D721Med (cell line): ENCODE data around the gene TIGD6.
"Not testable (repeated sequence)": the region's sequence is repeated elsewhere in the genome, so short reads cannot be mapped to it uniquely, and the experiment has no call there.

Source experiments
- DNase-seq: peaks from one replicate; pipeline ENCODE4 v3.0.0; 2011; ENCODE audit warnings: low spot score; ENCODE audit not compliant: insufficient read length
- FAIRE-seq: peaks from 2 replicates; lab custom pipeline; 2011; peaks lifted over from hg19 to GRCh38; lab: Jason Lieb, UNC
- CTCF ChIP-seq: IDR thresholded peaks from 2 replicates; pipeline ENCODE4 v1.5.1; 2012; ENCODE audit warnings: mild to moderate bottlenecking, control low read depth; ENCODE audit not compliant: insufficient read depth; ENCODE audit errors: missing control alignments

TIGD6 gene

GRCh38 chr5:149953436-149954121 lies 46.9 kb downstream of the TIGD6 start:
- DNase-seq (no peak), FAIRE-seq (no peak)
- no peak for TF ChIP-seq CTCF

GRCh38 chr5:149951138-149951749 lies 49.2 kb downstream of the TIGD6 start:
- no peak for FAIRE-seq
- DNase-seq, result no peak
- TF ChIP-seq CTCF, result no peak

- TF ChIP-seq CTCF, result no peak
- DNase-seq (no peak), FAIRE-seq (no peak)
Measured at GRCh38 chr5:149948993-149949392, 51.5 kb downstream of the TIGD6 start.

GRCh38 chr5:149946118-149946517 lies 54.3 kb downstream of the TIGD6 start:
- no peak for TF ChIP-seq CTCF
- no peak for FAIRE-seq
- no peak for DNase-seq

- TF ChIP-seq CTCF, result no peak
- peak; percentile 79 for FAIRE-seq
- DNase-seq, result peak; percentile 53
Measured at GRCh38 chr5:149944666-149945065, 55.8 kb downstream of the TIGD6 start, which contains the start of gene PDE6A. TSS of gene PDE6A (minus strand) at chr5:149944793. CDS start at chr5:149944673, 120 bp downstream.

GRCh38 chr5:149943177-149943949 lies 57.1 kb downstream of the TIGD6 start:
- not testable (repeated sequence) for FAIRE-seq, DNase-seq
